ENCODE measurements around the gene KISS1R. TPM values are rescaled to one million over a fixed set of nuclear protein-coding genes. Genes with fewer than 3 reads are reported as not detected.

KISS1R gene
- total and polyA plus RNA-seq, 9 donors, result 0.28 to 0.90 TPM; not detected in 7

DNA sequence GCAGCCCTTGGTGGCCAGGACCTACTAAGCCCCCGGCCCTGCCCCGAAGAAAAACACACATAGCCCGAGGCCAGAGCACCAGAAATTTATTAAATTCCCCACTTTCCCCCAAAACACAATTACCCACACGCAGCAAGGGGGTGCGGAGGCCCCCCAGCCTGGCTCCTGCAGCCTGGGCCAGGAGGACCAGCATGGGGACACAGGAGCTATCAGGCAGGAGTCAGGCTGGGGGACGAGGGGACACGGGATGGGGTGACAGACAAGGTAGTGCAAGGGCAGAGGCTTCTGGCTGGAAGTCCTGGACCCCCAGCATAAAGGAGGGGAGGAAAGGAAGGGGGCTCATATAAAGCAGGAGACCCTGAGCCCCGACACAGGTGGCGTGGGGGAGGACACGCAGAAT, 20.7 kb upstream of the KISS1R start:
- no peak overlapping the region for H3K4me3 ChIP-seq
- intact Hi-C loops (cut with DNase I), result loop anchor here in 1 of 4 donors (10.0 kb wide), 1 partner anchor 232 kb away; the partner anchor contains the start of gene RNF126
- no peak for DNase-seq
- no peaks in the 10 kb centered on the region for H3K36me3 ChIP-seq
- H3K27ac ChIP-seq, result no peak overlapping the region
- peaks cover 5% of the 10 kb centered on the region for H3K4me1 ChIP-seq (ENCODE audit: insufficient read depth)
- no peaks in the 10 kb centered on the region for H3K27me3 ChIP-seq
- TF ChIP-seq EP300 (IDR thresholded peaks at IDR 0.05) (no peak), POLR2A (IDR thresholded peaks at IDR 0.05) (no peak), CTCF (IDR thresholded peaks at IDR 0.05) (no peak)
- WGBS, 3 donors, result 82 to 94% (median 89%) methylated on average over 10 of the region's 10 CpGs
- H3K9me3 ChIP-seq, result no peaks in the 10 kb centered on the region

DNA sequence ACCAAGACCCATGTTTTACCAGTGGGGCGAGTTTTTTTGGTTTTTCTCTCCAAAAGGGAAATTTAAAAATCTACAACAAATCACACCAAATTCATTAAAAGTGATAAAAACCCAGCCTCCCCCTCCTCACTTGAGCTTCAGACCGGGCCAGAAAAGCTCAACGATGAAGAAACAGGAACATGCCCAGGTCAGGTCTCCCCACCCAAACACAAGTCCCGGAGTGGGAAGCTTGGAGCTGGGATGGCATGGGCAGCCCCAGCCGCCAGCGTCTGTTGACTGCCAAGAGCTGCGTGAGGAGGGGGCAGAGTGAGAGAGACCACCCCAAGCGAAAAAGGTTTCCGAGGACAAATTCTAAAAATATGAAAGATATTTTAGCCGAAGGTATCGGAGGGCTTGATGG, 20.1 kb upstream of the KISS1R start:
- WGBS, 3 donors, result 87 to 91% (median 90%) methylated on average over 11 of the region's 11 CpGs
- H3K4me3 ChIP-seq, result no peak overlapping the region
- no peak overlapping the region for H3K27ac ChIP-seq
- intact Hi-C loops (cut with DNase I), result loop anchor here in 1 of 4 donors (10.0 kb wide), 1 partner anchor 232 kb away; the partner anchor contains the start of gene RNF126
- peaks cover 2% of the 10 kb centered on the region for H3K4me1 ChIP-seq (ENCODE audit: insufficient read depth)
- TF ChIP-seq EP300 (IDR thresholded peaks at IDR 0.05) (no peak), POLR2A (IDR thresholded peaks at IDR 0.05) (no peak), CTCF (IDR thresholded peaks at IDR 0.05) (no peak)
- H3K9me3 ChIP-seq, result no peaks in the 10 kb centered on the region
- DNase-seq, result no peak
- no peaks in the 10 kb centered on the region for H3K27me3 ChIP-seq
- H3K36me3 ChIP-seq, result no peaks in the 10 kb centered on the region

- no peak for DNase-seq
- intact Hi-C loops (cut with DNase I), result loop anchor here in 1 of 4 donors (10.0 kb wide), 1 partner anchor 233 kb away; the partner anchor contains the start of gene RNF126
- WGBS, 3 donors, result 88 to 90% (median 89%) methylated on average over 26 of the region's 26 CpGs
- TF ChIP-seq CTCF (IDR thresholded peaks at IDR 0.05) (no peak), EP300 (IDR thresholded peaks at IDR 0.05) (no peak), POLR2A (IDR thresholded peaks at IDR 0.05) (no peak)
- Histone ChIP-seq H3K36me3 (no peaks in the 10 kb centered on the region), H3K4me1 (ENCODE audit: insufficient read depth) (no peaks in the 10 kb centered on the region), H3K4me3 (no peak overlapping the region), H3K27ac (no peak overlapping the region), H3K27me3 (no peaks in the 10 kb centered on the region), H3K9me3 (no peaks in the 10 kb centered on the region)
Measured at GRCh38 chr19:897442-898039, 19.6 kb upstream of the KISS1R start.

DNA sequence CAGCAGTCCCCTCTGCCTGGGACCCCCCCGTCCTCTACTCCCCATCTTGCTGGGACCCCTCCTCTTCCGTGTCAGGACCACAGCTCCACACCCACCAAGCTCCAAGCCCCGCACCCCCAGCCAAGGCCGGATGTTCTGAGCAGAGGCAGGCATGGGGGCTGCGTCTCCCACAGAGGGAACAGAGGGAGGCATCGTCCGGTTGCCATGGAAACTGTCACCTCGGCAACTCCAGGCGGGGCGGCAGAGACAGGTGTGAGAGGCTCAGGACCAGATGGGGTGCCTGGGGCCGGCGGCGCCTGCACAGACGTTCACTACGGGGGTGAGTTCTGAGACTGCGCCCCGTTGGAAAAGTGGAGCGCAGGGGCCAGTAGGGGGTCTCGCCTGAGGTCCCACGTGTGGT, 18.5 kb upstream of the KISS1R start:
- intact Hi-C loops (cut with DNase I), result loop anchor here in 1 of 4 donors (10.0 kb wide), 1 partner anchor 234 kb away; the partner anchor contains the start of gene RNF126
- Histone ChIP-seq H3K36me3 (no peaks in the 10 kb centered on the region), H3K9me3 (no peaks in the 10 kb centered on the region), H3K27me3 (no peaks in the 10 kb centered on the region), H3K4me3 (no peak overlapping the region), H3K27ac (no peak overlapping the region), H3K4me1 (ENCODE audit: insufficient read depth) (no peaks in the 10 kb centered on the region)
- no peak for DNase-seq
- WGBS, 3 donors, result 65 to 78% (median 69%) methylated on average over 20 of the region's 20 CpGs
- TF ChIP-seq POLR2A (IDR thresholded peaks at IDR 0.05), result no peak
- TF ChIP-seq CTCF (IDR thresholded peaks at IDR 0.05), result no peak
- TF ChIP-seq EP300 (IDR thresholded peaks at IDR 0.05), result no peak
